HL-60 (cell line): ENCODE measurements around the gene RPS14.

Experiments
- DNase-seq, 2 experiments: peaks; one replicate each; pipeline ENCODE4 v3.0.0-alpha.2; 2010 to 2020; ENCODE audit warnings: low read depth in 1 of 2, low spot score in 1 of 2
- H3K27ac ChIP-seq: fragments of 250-450 bp; sonication (Bioruptor Pico); replicated peaks from 2 replicates; pipeline ENCODE4 v1.5.1; 2020; ENCODE audit warnings: mild to moderate bottlenecking, moderate library complexity
- H3K27me3 ChIP-seq: fragments of 250-450 bp; sonication (Bioruptor Pico); 2 replicates; pipeline ENCODE4 v1.5.1; 2021; ENCODE audit warnings: mild to moderate bottlenecking, moderate library complexity; ENCODE audit not compliant: insufficient read depth, poor library complexity, severe bottlenecking
- H3K4me3 ChIP-seq: replicated peaks from 2 replicates; pipeline ENCODE4 v1.5.1; 2011; ENCODE audit warnings: mild to moderate bottlenecking, control low read depth, low read length; ENCODE audit not compliant: insufficient read depth
- GABPA ChIP-seq: IDR thresholded peaks from 2 replicates; pipeline ENCODE4 v1.6.1; 2012; ENCODE audit warnings: low read depth
- POLR2AphosphoS5 ChIP-seq: IDR thresholded peaks from 2 replicates; pipeline ENCODE4 v1.6.1; 2012; ENCODE audit warnings: low read depth
- SPI1 ChIP-seq: IDR thresholded peaks from 2 replicates; pipeline ENCODE4 v1.6.1; 2012; ENCODE audit warnings: low read depth, mild to moderate bottlenecking, borderline replicate concordance
- TF ChIP-seq, protein P1 (sequence below): IDR thresholded peaks from one replicate; pipeline ENCODE4 v1.5.1; 2011; ENCODE audit warnings: low read length, control low read depth, inconsistent platforms; ENCODE audit not compliant: insufficient read depth
- TF ChIP-seq, protein P2 (sequence below): IDR thresholded peaks from 2 replicates; pipeline ENCODE4 v1.6.1; 2012; ENCODE audit warnings: low read depth; ENCODE audit not compliant: insufficient replicate concordance

The RPS14 gene

DNA sequence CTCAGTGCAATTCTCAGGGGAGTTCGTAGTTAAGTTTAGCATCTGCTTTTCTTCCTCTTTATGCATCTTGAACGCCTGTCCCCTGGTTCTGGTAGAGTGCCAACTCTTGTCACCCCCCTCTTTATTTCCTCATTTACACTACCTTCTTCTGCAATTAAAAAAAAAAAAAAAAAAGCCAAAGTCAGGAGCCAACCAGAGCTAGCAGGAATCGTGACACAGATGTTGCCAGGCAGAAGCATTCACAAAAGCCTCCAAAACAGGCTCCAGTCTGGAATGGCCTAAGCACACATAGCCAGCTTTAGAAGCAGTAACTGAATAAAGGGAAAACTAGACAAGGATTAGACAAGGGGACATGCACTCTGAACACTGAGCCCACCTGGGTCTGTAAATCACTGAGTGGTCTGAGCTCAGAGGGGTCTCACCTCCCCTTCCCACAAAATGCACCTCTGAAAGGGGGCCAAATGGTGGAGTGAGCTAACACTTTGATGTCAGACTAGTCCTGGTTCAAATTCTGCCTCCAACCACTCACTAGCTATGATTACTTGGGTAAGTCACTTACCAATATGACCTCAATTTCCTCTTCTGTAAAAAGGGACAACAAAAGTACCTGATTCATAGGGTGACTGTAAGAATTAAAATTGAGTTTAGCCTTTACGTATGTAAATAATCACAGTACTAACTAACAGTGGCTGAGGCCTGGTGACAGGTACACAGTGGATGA lies 38.9 kb downstream of the RPS14 start:
- peak; percentile 70 to 96 for DNase-seq
- Histone ChIP-seq H3K4me3 (peak overlapping the region; percentile 64; the same call in 1 of the 2 replicates), H3K27me3 (no peaks in the 10 kb centered on the region), H3K27ac (peak overlapping the region; percentile 3; the same call in 1 of the 2 replicates)
- TF ChIP-seq POLR2AphosphoS5 = peak; percentile 38; the same call in 1 of the 2 replicates
- no peak for TF ChIP-seq GABPA
- no peak for TF ChIP-seq SPI1

DNA sequence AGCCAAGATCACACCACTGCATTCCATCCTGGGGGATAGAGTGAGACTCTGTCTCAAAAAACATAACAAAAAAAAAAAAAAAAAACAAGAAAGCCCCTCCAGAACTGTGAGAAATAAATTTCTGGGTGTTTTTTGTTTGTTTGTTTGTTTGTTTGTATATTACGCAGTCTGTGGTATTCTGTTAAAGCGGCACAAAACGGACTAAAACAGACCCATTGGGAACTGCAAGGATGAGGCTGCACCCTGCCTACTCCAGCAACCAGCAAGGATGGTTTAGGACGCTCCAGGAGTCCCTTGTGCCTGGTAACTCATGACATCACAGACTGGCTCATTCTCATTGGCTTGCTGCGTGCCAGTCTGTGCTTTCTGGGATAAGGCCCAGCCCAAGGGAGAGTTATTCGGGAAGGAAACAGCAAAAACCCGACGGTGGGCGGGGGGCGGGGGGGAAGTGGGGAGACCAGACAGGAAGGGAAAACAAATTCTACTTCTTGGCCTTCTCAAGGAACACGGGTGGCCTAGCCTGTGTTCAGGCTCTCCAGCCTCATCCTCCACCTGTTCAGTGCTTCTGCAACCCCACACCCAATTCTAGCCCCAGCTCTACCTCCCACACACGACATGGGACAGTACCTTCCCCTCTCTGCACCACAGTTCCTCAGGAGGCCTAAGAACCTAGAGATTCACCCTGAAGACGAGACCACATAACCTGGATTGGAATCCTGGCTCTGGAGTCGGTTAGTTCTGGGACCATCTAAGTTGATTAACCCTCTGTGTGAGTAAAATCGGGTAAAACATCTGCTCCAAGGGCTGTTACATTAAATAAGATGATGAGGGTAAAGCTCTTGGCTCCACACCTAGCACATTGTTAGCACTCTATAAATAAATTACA lies 39.7 kb downstream of the RPS14 start:
- Histone ChIP-seq H3K4me3 (peak overlapping the region; percentile 26), H3K27ac (peak overlapping the region; percentile 54), H3K27me3 (no peaks in the 10 kb centered on the region)
- TF ChIP-seq POLR2AphosphoS5 (no peak), SPI1 (no peak), GABPA (no peak)
- TF ChIP-seq, protein P1, sequence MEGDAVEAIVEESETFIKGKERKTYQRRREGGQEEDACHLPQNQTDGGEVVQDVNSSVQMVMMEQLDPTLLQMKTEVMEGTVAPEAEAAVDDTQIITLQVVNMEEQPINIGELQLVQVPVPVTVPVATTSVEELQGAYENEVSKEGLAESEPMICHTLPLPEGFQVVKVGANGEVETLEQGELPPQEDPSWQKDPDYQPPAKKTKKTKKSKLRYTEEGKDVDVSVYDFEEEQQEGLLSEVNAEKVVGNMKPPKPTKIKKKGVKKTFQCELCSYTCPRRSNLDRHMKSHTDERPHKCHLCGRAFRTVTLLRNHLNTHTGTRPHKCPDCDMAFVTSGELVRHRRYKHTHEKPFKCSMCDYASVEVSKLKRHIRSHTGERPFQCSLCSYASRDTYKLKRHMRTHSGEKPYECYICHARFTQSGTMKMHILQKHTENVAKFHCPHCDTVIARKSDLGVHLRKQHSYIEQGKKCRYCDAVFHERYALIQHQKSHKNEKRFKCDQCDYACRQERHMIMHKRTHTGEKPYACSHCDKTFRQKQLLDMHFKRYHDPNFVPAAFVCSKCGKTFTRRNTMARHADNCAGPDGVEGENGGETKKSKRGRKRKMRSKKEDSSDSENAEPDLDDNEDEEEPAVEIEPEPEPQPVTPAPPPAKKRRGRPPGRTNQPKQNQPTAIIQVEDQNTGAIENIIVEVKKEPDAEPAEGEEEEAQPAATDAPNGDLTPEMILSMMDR = no peak
- TF ChIP-seq, protein P2, sequence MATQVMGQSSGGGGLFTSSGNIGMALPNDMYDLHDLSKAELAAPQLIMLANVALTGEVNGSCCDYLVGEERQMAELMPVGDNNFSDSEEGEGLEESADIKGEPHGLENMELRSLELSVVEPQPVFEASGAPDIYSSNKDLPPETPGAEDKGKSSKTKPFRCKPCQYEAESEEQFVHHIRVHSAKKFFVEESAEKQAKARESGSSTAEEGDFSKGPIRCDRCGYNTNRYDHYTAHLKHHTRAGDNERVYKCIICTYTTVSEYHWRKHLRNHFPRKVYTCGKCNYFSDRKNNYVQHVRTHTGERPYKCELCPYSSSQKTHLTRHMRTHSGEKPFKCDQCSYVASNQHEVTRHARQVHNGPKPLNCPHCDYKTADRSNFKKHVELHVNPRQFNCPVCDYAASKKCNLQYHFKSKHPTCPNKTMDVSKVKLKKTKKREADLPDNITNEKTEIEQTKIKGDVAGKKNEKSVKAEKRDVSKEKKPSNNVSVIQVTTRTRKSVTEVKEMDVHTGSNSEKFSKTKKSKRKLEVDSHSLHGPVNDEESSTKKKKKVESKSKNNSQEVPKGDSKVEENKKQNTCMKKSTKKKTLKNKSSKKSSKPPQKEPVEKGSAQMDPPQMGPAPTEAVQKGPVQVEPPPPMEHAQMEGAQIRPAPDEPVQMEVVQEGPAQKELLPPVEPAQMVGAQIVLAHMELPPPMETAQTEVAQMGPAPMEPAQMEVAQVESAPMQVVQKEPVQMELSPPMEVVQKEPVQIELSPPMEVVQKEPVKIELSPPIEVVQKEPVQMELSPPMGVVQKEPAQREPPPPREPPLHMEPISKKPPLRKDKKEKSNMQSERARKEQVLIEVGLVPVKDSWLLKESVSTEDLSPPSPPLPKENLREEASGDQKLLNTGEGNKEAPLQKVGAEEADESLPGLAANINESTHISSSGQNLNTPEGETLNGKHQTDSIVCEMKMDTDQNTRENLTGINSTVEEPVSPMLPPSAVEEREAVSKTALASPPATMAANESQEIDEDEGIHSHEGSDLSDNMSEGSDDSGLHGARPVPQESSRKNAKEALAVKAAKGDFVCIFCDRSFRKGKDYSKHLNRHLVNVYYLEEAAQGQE = no peak
- DNase-seq = peak; percentile 66 to 79

DNA sequence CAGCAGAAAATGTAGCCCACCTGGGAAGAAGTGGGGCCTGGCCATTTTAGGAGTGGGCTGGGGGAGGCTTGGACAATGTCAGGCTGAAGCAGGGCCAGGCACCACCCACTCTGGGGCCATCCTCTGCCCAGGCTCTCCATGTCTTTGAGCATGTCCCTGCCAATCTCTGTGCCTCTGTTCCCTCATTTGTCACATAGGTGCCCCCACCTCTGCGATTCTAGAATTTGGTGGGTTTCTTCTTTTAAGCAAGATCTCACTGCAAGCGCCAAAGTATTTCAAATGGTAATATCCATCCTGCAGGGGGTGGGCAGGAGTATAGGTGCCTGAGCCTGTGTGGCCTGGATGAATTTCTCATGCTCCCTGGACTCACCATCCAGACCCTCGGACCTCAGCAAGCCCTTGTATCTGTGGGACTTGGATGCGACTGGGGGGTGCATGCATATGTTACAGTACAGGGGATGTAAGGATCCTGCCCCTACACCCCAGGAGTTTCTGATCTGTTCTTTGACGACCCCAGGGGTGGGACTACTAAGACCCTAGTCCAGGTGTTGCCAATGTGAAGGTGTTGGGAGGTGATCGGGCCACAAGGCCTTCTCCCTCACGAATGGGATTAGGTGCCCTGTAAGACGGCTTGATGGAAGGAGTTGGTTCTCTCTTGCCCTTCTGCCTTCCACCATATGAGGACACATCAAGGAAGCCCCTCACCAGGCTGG lies 41.2 kb downstream of the RPS14 start:
- H3K27me3 ChIP-seq = no peaks in the 10 kb centered on the region
- no peak overlapping the region for H3K4me3 ChIP-seq
- no peak overlapping the region for H3K27ac ChIP-seq
- TF ChIP-seq GABPA (no peak), POLR2AphosphoS5 (no peak), SPI1 (no peak)
- TF ChIP-seq, protein P1 = no peak
- TF ChIP-seq, protein P2 = no peak
- DNase-seq = no peak
